GM21723 (cell line): Measurements from ENCODE around the gene VPS33B.

Experiments used
- ATAC-seq: cut with Tn5 transposase; IDR thresholded peaks from one replicate; pipeline ENCODE4 v1.9.1; 2021; ENCODE audit warnings: mild to moderate bottlenecking, moderate library complexity; ENCODE audit not compliant: unreplicated experiment

Gene VPS33B

GRCh38 chr15:90986790-90987507 lies 35.4 kb downstream of the VPS33B start:
- peak; percentile 63 for ATAC-seq

GRCh38 chr15:90982135-90982534 lies 40.3 kb downstream of the VPS33B start:
- ATAC-seq = peak; percentile 43

GRCh38 chr15:90981681-90982080 lies 40.7 kb downstream of the VPS33B start:
- peak; percentile 85 for ATAC-seq

GRCh38 chr15:90979582-90979981 lies 42.8 kb downstream of the VPS33B start:
- no peak for ATAC-seq

- no peak for ATAC-seq
Observed at GRCh38 chr15:90974216-90974615, 48.2 kb downstream of the VPS33B start.

GRCh38 chr15:90972133-90972532 lies 50.3 kb downstream of the VPS33B start:
- no peak for ATAC-seq

GRCh38 chr15:90970274-90970673 lies 52.1 kb downstream of the VPS33B start:
- ATAC-seq = no peak

- no peak for ATAC-seq
Observed at GRCh38 chr15:90968434-90968833, 54.0 kb downstream of the VPS33B start.

GRCh38 chr15:90967206-90967605 lies 55.2 kb downstream of the VPS33B start:
- ATAC-seq = no peak

- ATAC-seq = no peak
Observed at GRCh38 chr15:90966262-90966661, 56.1 kb downstream of the VPS33B start.

- ATAC-seq = no peak
Observed at GRCh38 chr15:90962021-90962420, 60.4 kb downstream of the VPS33B start.

- ATAC-seq = no peak
Observed at GRCh38 chr15:90960298-90961091, 61.9 kb downstream of the VPS33B start.

- ATAC-seq = no peak
Observed at GRCh38 chr15:90959894-90960293, 62.5 kb downstream of the VPS33B start.

- no peak for ATAC-seq
Observed at GRCh38 chr15:90959028-90959595, 63.3 kb downstream of the VPS33B start.

GRCh38 chr15:90957791-90958190 lies 64.6 kb downstream of the VPS33B start:
- ATAC-seq = no peak

- ATAC-seq = no peak
Observed at GRCh38 chr15:90957031-90957790, 65.2 kb downstream of the VPS33B start.

GRCh38 chr15:90956274-90957030 lies 65.9 kb downstream of the VPS33B start:
- ATAC-seq = peak; percentile 22

- ATAC-seq = no peak
Observed at GRCh38 chr15:90955624-90956273, 66.6 kb downstream of the VPS33B start.

- peak; percentile 90 for ATAC-seq
Observed at GRCh38 chr15:90954712-90955623, 67.4 kb downstream of the VPS33B start, which contains the start of gene RCCD1. TSS of gene RCCD1 (plus strand) at chr15:90954884. CDS start at chr15:90956735, 1,851 bp downstream.
